NT2/D1 (cell line): ENCODE measurements around the gene BSPRY.
"Not testable (repeated sequence)": the region's sequence is repeated elsewhere in the genome, so short reads cannot be mapped to it uniquely, and the experiment has no call there.

ENCODE experiments used
- DNase-seq: peaks from one replicate; pipeline ENCODE4 v3.0.0-alpha.2; 2011; ENCODE audit warnings: low read depth, low spot score
- H3K27me3 ChIP-seq: 2 replicates; pipeline ENCODE4 v1.6.0; 2011; ENCODE audit warnings: mild to moderate bottlenecking; ENCODE audit not compliant: insufficient read length, insufficient read depth
- H3K36me3 ChIP-seq: 2 replicates; pipeline ENCODE4 v1.6.1; 2011; ENCODE audit warnings: mild to moderate bottlenecking, low read length, mixed read lengths; ENCODE audit not compliant: insufficient read depth, insufficient read length
- H3K4me1 ChIP-seq: 2 replicates; pipeline ENCODE4 v1.5.1; 2011; ENCODE audit not compliant: insufficient read depth, insufficient read length
- H3K4me3 ChIP-seq: 2 replicates; pipeline ENCODE4 v1.5.1; 2011; ENCODE audit warnings: low read depth; ENCODE audit not compliant: insufficient read length
- H3K9ac ChIP-seq: 2 replicates; pipeline ENCODE4 v1.6.0; 2011; ENCODE audit warnings: low read depth; ENCODE audit not compliant: insufficient read length
- H3K9me3 ChIP-seq: 2 replicates; pipeline ENCODE4 v1.5.1; 2011; ENCODE audit warnings: mild to moderate bottlenecking, low read length; ENCODE audit not compliant: insufficient read depth
- SUZ12 ChIP-seq: IDR thresholded peaks from 2 replicates; pipeline ENCODE4 v1.6.1; 2011; ENCODE audit not compliant: insufficient read length, insufficient read depth; ENCODE audit errors: extremely low read depth
- YY1 ChIP-seq: IDR thresholded peaks from 2 replicates; pipeline ENCODE4 v1.6.1; 2011; ENCODE audit not compliant: insufficient read length, insufficient read depth
- ZNF274 ChIP-seq: IDR thresholded peaks from 2 replicates; pipeline ENCODE4 v1.6.1; 2011; ENCODE audit warnings: mild to moderate bottlenecking, low read depth, low read length

Gene BSPRY

GRCh38 chr9:113364951-113365350 lies 15.6 kb downstream of the BSPRY start:
- H3K9me3 ChIP-seq: no peaks in the 10 kb centered on the region

DNA sequence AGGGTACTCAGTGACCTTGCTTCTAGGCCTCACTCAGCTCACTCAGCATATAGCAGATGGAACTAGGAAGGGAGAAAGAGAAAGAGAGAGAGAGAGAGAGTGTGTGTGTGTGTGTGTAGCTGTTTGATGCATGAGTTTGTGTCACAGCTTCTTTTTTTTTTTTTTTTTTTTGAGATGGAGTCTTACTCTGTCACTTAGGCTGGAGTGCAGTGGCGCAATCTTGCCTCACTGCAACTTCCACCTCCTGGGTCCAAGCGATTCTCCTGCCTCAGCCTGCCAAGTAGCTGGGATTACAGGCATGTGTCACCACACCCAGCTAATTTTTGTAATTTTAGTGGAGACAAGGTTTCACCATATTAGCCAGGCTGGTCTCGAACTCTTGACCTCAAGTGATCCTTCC lies 16.3 kb downstream of the BSPRY start:
- not testable (repeated sequence) for H3K9me3 ChIP-seq, H3K9ac ChIP-seq, H3K36me3 ChIP-seq, H3K4me3 ChIP-seq, DNase-seq, H3K27me3 ChIP-seq
- peaks cover 10% of the 10 kb centered on the region for H3K4me1 ChIP-seq

More at GRCh38 chr9:113364951-113365350, 15.6 kb downstream of the BSPRY start:
- no peak overlapping the region for H3K9ac ChIP-seq
- no peaks in the 10 kb centered on the region for H3K36me3 ChIP-seq
- H3K4me1 ChIP-seq: peaks cover 8% of the 10 kb centered on the region
- TF ChIP-seq SUZ12 (no peak), YY1 (no peak)
- H3K27me3 ChIP-seq: peaks cover 2% of the 10 kb centered on the region
- H3K4me3 ChIP-seq: no peak overlapping the region
- no peak for DNase-seq

GRCh38 chr9:113368348-113368981 lies 19.1 kb downstream of the BSPRY start:
- no peak overlapping the region for H3K9ac ChIP-seq
- H3K36me3 ChIP-seq: peaks cover 15% of the 10 kb centered on the region
- H3K27me3 ChIP-seq: no peaks in the 10 kb centered on the region
- no peak for TF ChIP-seq YY1
- no peak for TF ChIP-seq ZNF274
- no peak for TF ChIP-seq SUZ12
- no peak overlapping the region for H3K4me3 ChIP-seq
- H3K9me3 ChIP-seq: no peaks in the 10 kb centered on the region
- DNase-seq: no peak
- peaks cover 8% of the 10 kb centered on the region for H3K4me1 ChIP-seq

DNA sequence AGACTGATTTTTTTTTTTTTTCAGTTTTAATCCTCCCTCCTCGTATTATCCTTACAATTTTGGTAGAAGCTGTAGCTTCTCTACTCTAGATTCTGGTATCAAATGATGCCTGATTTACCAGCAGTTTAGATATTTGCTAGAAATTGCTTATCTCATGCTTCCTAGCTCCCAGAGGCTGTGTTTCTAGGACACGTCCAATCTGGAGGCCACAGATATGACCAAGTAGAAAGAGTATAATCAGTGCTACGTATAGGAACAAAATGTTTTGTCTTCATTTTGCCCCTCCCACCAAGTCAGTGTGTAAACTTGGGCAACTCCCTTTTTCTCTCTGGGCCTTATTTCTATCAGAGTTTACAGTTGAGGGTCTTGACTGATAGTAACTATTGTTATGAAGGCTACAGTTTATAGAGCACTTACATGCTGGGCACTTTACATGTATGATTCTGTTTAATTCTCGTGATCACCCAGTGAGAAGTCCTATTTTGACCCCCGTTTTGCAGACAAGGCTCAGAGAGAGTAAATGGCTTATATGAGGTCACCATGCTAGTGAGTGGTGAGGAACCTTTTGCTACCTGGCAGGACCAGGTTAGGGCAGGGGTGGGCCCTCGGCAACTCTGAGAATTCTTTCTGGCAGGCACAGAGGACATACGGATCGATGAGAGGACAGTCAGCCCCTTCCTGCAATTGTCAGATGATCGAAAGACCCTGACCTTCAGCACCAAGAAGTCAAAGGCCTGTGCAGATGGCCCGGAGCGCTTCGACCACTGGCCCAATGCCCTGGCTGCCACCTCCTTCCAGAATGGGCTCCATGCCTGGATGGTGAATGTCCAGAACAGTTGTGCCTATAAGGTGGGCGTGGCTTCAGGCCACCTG lies 19.9 kb downstream of the BSPRY start:
- Histone ChIP-seq H3K4me1 (peaks cover 15% of the 10 kb centered on the region), H3K36me3 (peaks cover 23% of the 10 kb centered on the region), H3K27me3 (no peaks in the 10 kb centered on the region), H3K9me3 (no peaks in the 10 kb centered on the region), H3K9ac (no peak overlapping the region), H3K4me3 (no peak overlapping the region)
- TF ChIP-seq SUZ12 (no peak), ZNF274 (no peak), YY1 (no peak)
- DNase-seq: no peak

DNA sequence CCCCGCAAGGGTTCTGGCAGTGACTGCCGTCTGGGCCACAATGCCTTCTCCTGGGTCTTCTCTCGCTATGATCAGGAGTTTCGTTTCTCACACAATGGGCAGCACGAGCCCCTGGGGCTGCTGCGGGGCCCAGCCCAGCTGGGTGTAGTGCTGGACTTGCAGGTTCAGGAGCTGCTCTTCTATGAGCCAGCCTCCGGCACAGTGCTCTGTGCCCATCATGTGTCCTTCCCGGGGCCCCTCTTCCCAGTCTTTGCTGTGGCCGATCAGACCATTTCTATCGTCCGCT lies 20.5 kb downstream of the BSPRY start:
- peaks cover 15% of the 10 kb centered on the region for H3K4me1 ChIP-seq
- TF ChIP-seq ZNF274 (no peak), YY1 (no peak)
- H3K4me3 ChIP-seq: no peak overlapping the region
- H3K9ac ChIP-seq: no peak overlapping the region
- DNase-seq: no peak
- no peaks in the 10 kb centered on the region for H3K27me3 ChIP-seq
- H3K9me3 ChIP-seq: no peaks in the 10 kb centered on the region
- H3K36me3 ChIP-seq: peaks cover 28% of the 10 kb centered on the region

- Histone ChIP-seq H3K4me1 (peaks cover 19% of the 10 kb centered on the region), H3K27me3 (no peaks in the 10 kb centered on the region), H3K9me3 (no peaks in the 10 kb centered on the region), H3K9ac (no peak overlapping the region), H3K4me3 (no peak overlapping the region), H3K36me3 (peaks cover 37% of the 10 kb centered on the region)
- no peak for DNase-seq
- TF ChIP-seq ZNF274 (no peak), SUZ12 (no peak), YY1 (no peak)
Observed at GRCh38 chr9:113370806-113371325, 21.5 kb downstream of the BSPRY start.

- Histone ChIP-seq H3K4me1 (peaks cover 19% of the 10 kb centered on the region), H3K9ac (no peak overlapping the region), H3K27me3 (no peaks in the 10 kb centered on the region), H3K4me3 (no peak overlapping the region), H3K9me3 (no peaks in the 10 kb centered on the region), H3K36me3 (peaks cover 37% of the 10 kb centered on the region)
- TF ChIP-seq SUZ12: no peak
- no peak for TF ChIP-seq YY1
- TF ChIP-seq ZNF274: no peak
- DNase-seq: no peak
Observed at GRCh38 chr9:113372059-113372458, 22.7 kb downstream of the BSPRY start.
